K562 (cell line): ENCODE measurements around the gene UVRAG. TPM values are rescaled to one million over a fixed set of nuclear protein-coding genes. Genes with fewer than 3 reads are reported as not detected.

Experiments
- ATAC-seq: fragments of 200-7000 bp; cut with Tn5 transposase; 3 replicates; pipeline ENCODE4 v1.9.1; 2020; ENCODE audit warnings: moderate library complexity
- BruUV-seq: library from RNA; stranded (reverse); fragments of 400-500 nt; replicated peaks from 2 replicates; lab custom pipeline; 2021; lab: Mats Ljungman, UMichigan
- CTCF ChIA-PET: fragments of 300-600 bp; formaldehyde crosslinking; extraction: SDS; loops from one replicate; lab custom pipeline; 2021; ENCODE audit warnings: low intra/inter-chr PET ratio; lab: Yijun Ruan, JAX
- POLR2A ChIA-PET: fragments of 300-600, 350-650 bp; sonication (Branson Sonifier 250); formaldehyde crosslinking; extraction: SDS; loops from one replicate; lab custom pipeline; 2021; ENCODE audit warnings: antibody characterized with exemption, inconsistent platforms; lab: Yijun Ruan, JAX
- DNase-seq, 4 experiments: peaks; one replicate each; pipeline versions ENCODE4 v3.0.0 to v3.0.0-alpha.2; 2011 to 2018; ENCODE audit warnings: low spot score in 3 of 4, mixed read lengths in 3 of 4; ENCODE audit errors: extremely low read depth in 1 of 4
- FAIRE-seq: peaks from 2 replicates; lab custom pipeline; 2011; peaks lifted over from hg19 to GRCh38; lab: Jason Lieb, UNC
- H2AFZ ChIP-seq: 2 replicates; pipeline ENCODE4 v1.6.0; 2011; ENCODE audit warnings: low read depth, low read length, control low read depth, inconsistent platforms
- H3K27ac ChIP-seq: fragments of 200-600 bp; 3 replicates; pipeline ENCODE4 v1.8.0; 2011; ENCODE audit warnings: low read depth, mild to moderate bottlenecking, control low read depth, inconsistent platforms, low read length, moderate library complexity, mixed read lengths; ENCODE audit errors: extremely low read depth
- H3K27me3 ChIP-seq, 2 experiments: fragments of 300-600 bp in 1 of 2; 2 replicates in 1 of 2; 3 replicates in 1 of 2; pipeline versions ENCODE4 v1.6.0 to v1.8.0; 2011; ENCODE audit warnings: inconsistent platforms in 2 of 2, low read length in 2 of 2, mild to moderate bottlenecking in 1 of 2, mixed read lengths in 1 of 2, moderate library complexity in 1 of 2; ENCODE audit not compliant: control insufficient read depth in 2 of 2, insufficient read depth in 2 of 2
- H3K36me3 ChIP-seq: fragments of 300-600 bp; 3 replicates; pipeline ENCODE4 v1.8.0; 2011; ENCODE audit warnings: mild to moderate bottlenecking, low read length, inconsistent platforms; ENCODE audit not compliant: control insufficient read depth, insufficient read depth
- H3K4me1 ChIP-seq, 2 experiments: fragments of 200-600 bp in 1 of 2; replicated peaks in 1 of 2; 2 replicates in 1 of 2; 3 replicates in 1 of 2; pipeline versions ENCODE4 v1.5.1 to v1.8.0; 2011; ENCODE audit warnings: inconsistent platforms in 2 of 2, low read length in 2 of 2, mild to moderate bottlenecking in 1 of 2, mixed read lengths in 1 of 2, moderate library complexity in 1 of 2; ENCODE audit not compliant: control insufficient read depth in 2 of 2, insufficient read depth in 2 of 2
- H3K4me2 ChIP-seq: 2 replicates; pipeline ENCODE4 v1.6.1; 2011; ENCODE audit warnings: low read length, control low read depth, inconsistent platforms, mixed read lengths; ENCODE audit not compliant: insufficient read depth
- H3K4me3 ChIP-seq: fragments of 200-600 bp; sonication (generic), shearing (Covaris generic); 2 replicates; pipeline ENCODE4 v1.5.1; 2016; ENCODE audit warnings: control low read depth, inconsistent platforms
- H3K79me2 ChIP-seq: fragments of 200-600 bp; 3 replicates; pipeline ENCODE4 v1.8.0; 2011; ENCODE audit warnings: low read length, inconsistent platforms; ENCODE audit not compliant: control insufficient read depth, insufficient read depth
- H3K9ac ChIP-seq, 2 experiments: 2 replicates each; pipeline versions ENCODE4 v1.6.0 to v1.6.1; 2011; ENCODE audit warnings: low read depth in 2 of 2, low read length in 2 of 2, control low read depth in 1 of 2, inconsistent platforms in 1 of 2, mild to moderate bottlenecking in 1 of 2, mixed read lengths in 1 of 2; ENCODE audit not compliant: insufficient read depth in 1 of 2
- H3K9me1 ChIP-seq: one replicate; pipeline ENCODE4 v1.6.0; 2011; ENCODE audit warnings: inconsistent platforms, mild to moderate bottlenecking, low read length, moderate library complexity; ENCODE audit not compliant: control insufficient read depth, insufficient read depth
- H3K9me3 ChIP-seq: replicated peaks from 2 replicates; pipeline ENCODE4 v1.5.1; 2011; ENCODE audit warnings: low read depth, low read length, inconsistent platforms; ENCODE audit not compliant: control insufficient read depth, insufficient read depth
- H4K20me1 ChIP-seq: replicated peaks from 2 replicates; pipeline ENCODE4 v1.6.1; 2011; ENCODE audit warnings: low read length, inconsistent platforms, mixed read lengths; ENCODE audit not compliant: control insufficient read depth, insufficient read depth
- CREBBP ChIP-seq: IDR thresholded peaks from one replicate; pipeline ENCODE4 v1.6.1; 2012; ENCODE audit warnings: low read depth, mild to moderate bottlenecking, control low read depth, inconsistent platforms, low read length
- HDAC6 ChIP-seq: IDR thresholded peaks from 2 replicates; pipeline ENCODE4 v1.6.1; 2012; ENCODE audit warnings: low read depth, mild to moderate bottlenecking, control low read depth, inconsistent platforms, low read length, moderate library complexity
- MIER1 ChIP-seq: fragments of 450-650 bp; IDR thresholded peaks from 2 replicates; pipeline ENCODE4 v1.6.1; 2016; ENCODE audit warnings: antibody characterized with exemption, mild to moderate bottlenecking, low read depth
- NCOA6 ChIP-seq: fragments of 450-650 bp; IDR thresholded peaks from 2 replicates; pipeline ENCODE4 v1.6.1; 2017; ENCODE audit warnings: mild to moderate bottlenecking
- NCOR1 ChIP-seq: fragments of 450-650 bp; IDR thresholded peaks from 2 replicates; pipeline ENCODE4 v1.6.1; 2016; ENCODE audit warnings: mild to moderate bottlenecking, moderate library complexity
- POU5F1 ChIP-seq: fragments of 150-350 bp; IDR thresholded peaks from 2 replicates; pipeline ENCODE4 v1.6.1; 2014; ENCODE audit warnings: borderline replicate concordance, low read length, low read depth, mild to moderate bottlenecking; ENCODE audit not compliant: partially characterized antibody
- PREB ChIP-seq: sonication (generic); formaldehyde crosslinking; IDR thresholded peaks from 2 replicates; pipeline ENCODE4 v1.8.1; 2023; ENCODE audit warnings: mild to moderate bottlenecking, missing genetic modification reagents
- RBM17 ChIP-seq: fragments of 200-400 bp; formaldehyde crosslinking; IDR thresholded peaks from 2 replicates; pipeline ENCODE4 v1.6.1; 2017; ENCODE audit warnings: low read depth, mild to moderate bottlenecking, low read length, borderline replicate concordance
- RCOR1 ChIP-seq, 2 experiments: IDR thresholded peaks; 2 replicates each; pipeline ENCODE4 v1.6.1; 2012; ENCODE audit warnings: low read depth in 2 of 2, low read length in 2 of 2, borderline replicate concordance in 1 of 2, improper control_type of control experiment in 1 of 2
- WGBS: fragments of 100-300 bp; shearing (Covaris generic); methylation state at CpG from one replicate; pipeline ENCODE4 v1.1.6; 2016; ENCODE audit warnings: low coverage, mixed read lengths; ENCODE audit not compliant: insufficient coverage; ENCODE audit errors: missing lambda C conversion rate; 5-methylcytosine and 5-hydroxymethylcytosine counted together
- in situ Hi-C: fragments of 300-500 bp; cut with MboI; formaldehyde crosslinking; loops from 4 replicates; pipeline ENCODE4 v1.15.0; 2018; ENCODE audit warnings: inconsistent platforms, mixed read lengths
- intact Hi-C: fragments of 100-400 bp; cut with micrococcal nuclease; formaldehyde crosslinking; loops from 2 replicates; pipeline ENCODE4 v1.14.2; 2022
- polyA plus RNA-seq, 8 experiments: library from polyadenylated mRNA; depleted of rRNA in 4 of 8; stranded (reverse) in 5 of 8; unstranded in 3 of 8; fragments of >200 nt; fragmentation: Nextera tagmentation in 2 of 8; fragmentation: Illumina TruSeq in 1 of 8; extraction: Ambion mirVana in 2 of 8; extraction: Trizol in 1 of 8; gene quantifications; 2 replicates each; pipeline versions ENCODE4 v1.2.1 to v1.2.3, GENCODE V29; 2011 to 2014; ENCODE audit warnings: inconsistent platforms in 1 of 8, missing spikeins in 1 of 8
- total RNA-seq, 7 experiments: library from RNA; depleted of rRNA in 6 of 7; stranded (reverse); fragments of >200 nt in 6 of 7; fragmentation: Illumina TruSeq in 2 of 7; extraction: Trizol in 2 of 7; gene quantifications; 2 replicates each; pipeline versions ENCODE4 v1.2.1 to v1.2.3, GENCODE V29; 2011 to 2021; ENCODE audit warnings: low replicate concordance in 1 of 7
- TF ChIP-seq, protein P1 (sequence below): fragments of 250-450 bp; sonication (Bioruptor Pico); IDR thresholded peaks from 2 replicates; pipeline ENCODE4 v1.4.0; 2020
- TF ChIP-seq, protein P2 (sequence below): fragments of 250-450 bp; sonication (Bioruptor Pico); IDR thresholded peaks from 2 replicates; pipeline ENCODE4 v1.8.0; 2021; ENCODE audit warnings: moderate library complexity, mild to moderate bottlenecking, inconsistent platforms
- TF ChIP-seq, protein P3 (sequence below): fragments of 200-400 bp; formaldehyde crosslinking; IDR thresholded peaks from 2 replicates; pipeline ENCODE4 v1.6.1; 2017; ENCODE audit warnings: mild to moderate bottlenecking, low read depth, low read length, moderate library complexity

The UVRAG gene
- total and polyA plus RNA-seq, 9 of the 15 experiments (the other 6 are each of a cell fraction or from before 2014, with no cell fraction given), result 3.1 to 17.8 (median 12.4) TPM

DNA sequence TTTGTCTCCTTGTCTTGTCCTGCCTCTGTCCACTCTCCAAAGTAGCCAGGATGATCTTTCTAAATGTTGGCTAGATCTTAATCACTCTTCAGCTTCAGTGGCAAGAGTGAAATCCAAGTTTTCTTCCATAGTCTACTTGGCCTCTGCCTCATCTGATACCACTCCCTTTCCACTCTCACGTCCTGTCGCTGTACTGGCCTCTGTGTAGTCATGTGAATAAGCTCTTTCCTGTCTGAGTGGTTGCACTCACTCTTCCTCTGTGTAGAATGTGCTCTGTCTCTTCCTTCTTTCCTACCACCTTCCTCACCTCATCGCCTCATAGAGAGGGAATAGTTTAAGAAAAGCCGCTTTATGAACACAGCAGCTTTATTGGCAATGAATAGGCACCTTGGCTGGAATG, 304.8 kb downstream of the UVRAG start (continued):
- no peak for TF ChIP-seq HDAC6
- TF ChIP-seq RCOR1 (IDR thresholded peaks at IDR 0.05; ENCODE audit: borderline replicate concordance in 1 of 2, low read depth in 2 of 2, low read length in 2 of 2), result no peak
- TF ChIP-seq, protein P1, sequence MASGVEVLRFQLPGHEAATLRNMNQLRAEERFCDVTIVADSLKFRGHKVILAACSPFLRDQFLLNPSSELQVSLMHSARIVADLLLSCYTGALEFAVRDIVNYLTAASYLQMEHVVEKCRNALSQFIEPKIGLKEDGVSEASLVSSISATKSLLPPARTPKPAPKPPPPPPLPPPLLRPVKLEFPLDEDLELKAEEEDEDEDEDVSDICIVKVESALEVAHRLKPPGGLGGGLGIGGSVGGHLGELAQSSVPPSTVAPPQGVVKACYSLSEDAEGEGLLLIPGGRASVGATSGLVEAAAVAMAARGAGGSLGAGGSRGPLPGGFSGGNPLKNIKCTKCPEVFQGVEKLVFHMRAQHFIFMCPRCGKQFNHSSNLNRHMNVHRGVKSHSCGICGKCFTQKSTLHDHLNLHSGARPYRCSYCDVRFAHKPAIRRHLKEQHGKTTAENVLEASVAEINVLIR, result no peak
- no peak for TF ChIP-seq NCOA6

GRCh38 chr11:76120513-76121101, 305.6 kb downstream of the UVRAG start:
- FAIRE-seq, result no peak
- no peak overlapping the region for H3K4me3 ChIP-seq
- intact Hi-C loops, result no loop called here

More at GRCh38 chr11:76120513-76121101, 305.6 kb downstream of the UVRAG start:
- H3K9me1 ChIP-seq, result no peaks in the 10 kb centered on the region
- ChIA-PET CTCF (no interaction called here), POLR2A (interaction anchor here (0.7 to 2.1 kb wide), 4 partner anchors 7 to 31 kb away, joined by 3 to 5 read pairs (median 4); no protein-coding TSS in a partner anchor)
- in situ Hi-C loops, result no loop called here
- H3K27ac ChIP-seq, result no peak overlapping the region
- TF ChIP-seq, protein P2, sequence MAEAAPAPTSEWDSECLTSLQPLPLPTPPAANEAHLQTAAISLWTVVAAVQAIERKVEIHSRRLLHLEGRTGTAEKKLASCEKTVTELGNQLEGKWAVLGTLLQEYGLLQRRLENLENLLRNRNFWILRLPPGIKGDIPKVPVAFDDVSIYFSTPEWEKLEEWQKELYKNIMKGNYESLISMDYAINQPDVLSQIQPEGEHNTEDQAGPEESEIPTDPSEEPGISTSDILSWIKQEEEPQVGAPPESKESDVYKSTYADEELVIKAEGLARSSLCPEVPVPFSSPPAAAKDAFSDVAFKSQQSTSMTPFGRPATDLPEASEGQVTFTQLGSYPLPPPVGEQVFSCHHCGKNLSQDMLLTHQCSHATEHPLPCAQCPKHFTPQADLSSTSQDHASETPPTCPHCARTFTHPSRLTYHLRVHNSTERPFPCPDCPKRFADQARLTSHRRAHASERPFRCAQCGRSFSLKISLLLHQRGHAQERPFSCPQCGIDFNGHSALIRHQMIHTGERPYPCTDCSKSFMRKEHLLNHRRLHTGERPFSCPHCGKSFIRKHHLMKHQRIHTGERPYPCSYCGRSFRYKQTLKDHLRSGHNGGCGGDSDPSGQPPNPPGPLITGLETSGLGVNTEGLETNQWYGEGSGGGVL (CRISPR knock-in tag), result no peak
- TF ChIP-seq NCOR1 (no peak), CREBBP (no peak), MIER1 (no peak), PREB (no peak), POU5F1 (no peak), RBM17 (no peak)
- TF ChIP-seq, protein P3, sequence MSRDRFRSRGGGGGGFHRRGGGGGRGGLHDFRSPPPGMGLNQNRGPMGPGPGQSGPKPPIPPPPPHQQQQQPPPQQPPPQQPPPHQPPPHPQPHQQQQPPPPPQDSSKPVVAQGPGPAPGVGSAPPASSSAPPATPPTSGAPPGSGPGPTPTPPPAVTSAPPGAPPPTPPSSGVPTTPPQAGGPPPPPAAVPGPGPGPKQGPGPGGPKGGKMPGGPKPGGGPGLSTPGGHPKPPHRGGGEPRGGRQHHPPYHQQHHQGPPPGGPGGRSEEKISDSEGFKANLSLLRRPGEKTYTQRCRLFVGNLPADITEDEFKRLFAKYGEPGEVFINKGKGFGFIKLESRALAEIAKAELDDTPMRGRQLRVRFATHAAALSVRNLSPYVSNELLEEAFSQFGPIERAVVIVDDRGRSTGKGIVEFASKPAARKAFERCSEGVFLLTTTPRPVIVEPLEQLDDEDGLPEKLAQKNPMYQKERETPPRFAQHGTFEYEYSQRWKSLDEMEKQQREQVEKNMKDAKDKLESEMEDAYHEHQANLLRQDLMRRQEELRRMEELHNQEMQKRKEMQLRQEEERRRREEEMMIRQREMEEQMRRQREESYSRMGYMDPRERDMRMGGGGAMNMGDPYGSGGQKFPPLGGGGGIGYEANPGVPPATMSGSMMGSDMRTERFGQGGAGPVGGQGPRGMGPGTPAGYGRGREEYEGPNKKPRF, result no peak
- H3K79me2 ChIP-seq, result no peaks in the 10 kb centered on the region
- H3K9me3 ChIP-seq, result no peaks in the 10 kb centered on the region
- H3K9ac ChIP-seq, result no peak overlapping the region
- H4K20me1 ChIP-seq, result no peaks in the 10 kb centered on the region
- no peaks in the 10 kb centered on the region for H3K27me3 ChIP-seq
- peaks cover 4% of the 10 kb centered on the region; the same call in 2 of the 3 replicates for H3K36me3 ChIP-seq
- H3K4me1 ChIP-seq, result peaks cover 7 to 9% of the 10 kb centered on the region in 2 experiments; a peak in 4 of 5 replicates
- no peak overlapping the region for H3K4me2 ChIP-seq
- no TSS peak for BruUV-seq
- ATAC-seq (no peak), DNase-seq (no peak)
- H2AFZ ChIP-seq, result no peak overlapping the region
- WGBS, result 87% methylated on average over 5 of the region's 5 CpGs
